HEK293 (cell line): ENCODE results near the gene NAT14.
A peak's percentile ranks its signal among the peaks of the same experiment; 100 is the strongest.

Experiments
- CTCF ChIP-seq: fragments of 450-650 bp; formaldehyde crosslinking; IDR thresholded peaks from 2 replicates; pipeline ENCODE4 v1.5.1; 2016; ENCODE audit warnings: missing biosample characterization, missing genetic modification characterization
- GLIS2 ChIP-seq: fragments of 450-650 bp; formaldehyde crosslinking; IDR thresholded peaks from 2 replicates; pipeline ENCODE4 v1.5.1; 2016; ENCODE audit warnings: missing biosample characterization, missing genetic modification characterization
- KLF1 ChIP-seq: fragments of 450-650 bp; formaldehyde crosslinking; IDR thresholded peaks from 2 replicates; pipeline ENCODE4 v1.5.1; 2016; ENCODE audit warnings: missing biosample characterization, missing genetic modification characterization
- KLF17 ChIP-seq: fragments of 450-650 bp; formaldehyde crosslinking; IDR thresholded peaks from 2 replicates; pipeline ENCODE4 v1.5.1; 2016; ENCODE audit warnings: missing biosample characterization, missing genetic modification characterization
- KLF8 ChIP-seq: fragments of 450-650 bp; formaldehyde crosslinking; IDR thresholded peaks from 2 replicates; pipeline ENCODE4 v1.5.1; 2016; ENCODE audit warnings: missing biosample characterization, missing genetic modification characterization
- PRDM10 ChIP-seq: fragments of 450-650 bp; formaldehyde crosslinking; IDR thresholded peaks from 2 replicates; pipeline ENCODE4 v1.5.1; 2016; ENCODE audit warnings: missing biosample characterization, missing genetic modification characterization
- SCRT2 ChIP-seq: fragments of 450-650 bp; formaldehyde crosslinking; IDR thresholded peaks from 2 replicates; pipeline ENCODE4 v1.5.1; 2016; ENCODE audit warnings: missing biosample characterization, missing genetic modification characterization
- SP2 ChIP-seq: fragments of 450-650 bp; formaldehyde crosslinking; IDR thresholded peaks from 2 replicates; pipeline ENCODE4 v1.5.1; 2016; ENCODE audit warnings: missing biosample characterization, missing genetic modification characterization
- ZNF133 ChIP-seq: fragments of 450-650 bp; formaldehyde crosslinking; IDR thresholded peaks from 2 replicates; pipeline ENCODE4 v1.5.1; 2016; ENCODE audit warnings: missing biosample characterization, missing genetic modification characterization
- ZNF280D ChIP-seq: fragments of 450-650 bp; formaldehyde crosslinking; IDR thresholded peaks from 2 replicates; pipeline ENCODE4 v1.5.1; 2016; ENCODE audit warnings: missing biosample characterization, missing genetic modification characterization
- ZNF391 ChIP-seq: fragments of 450-650 bp; formaldehyde crosslinking; IDR thresholded peaks from 2 replicates; pipeline ENCODE4 v1.5.1; 2016; ENCODE audit warnings: low read depth, missing biosample characterization, missing genetic modification characterization, borderline replicate concordance
- ZNF629 ChIP-seq: fragments of 450-650 bp; formaldehyde crosslinking; IDR thresholded peaks from 2 replicates; pipeline ENCODE4 v1.5.1; 2017; ENCODE audit warnings: missing biosample characterization, missing genetic modification characterization
- ZNF692 ChIP-seq: fragments of 450-650 bp; formaldehyde crosslinking; IDR thresholded peaks from 2 replicates; pipeline ENCODE4 v1.5.1; 2016; ENCODE audit warnings: missing biosample characterization, missing genetic modification characterization
- ZXDB ChIP-seq: fragments of 450-650 bp; formaldehyde crosslinking; IDR thresholded peaks from 2 replicates; pipeline ENCODE4 v1.5.1; 2016; ENCODE audit warnings: missing biosample characterization, missing genetic modification characterization
- TF ChIP-seq, protein P1 (sequence below): fragments of 450-650 bp; formaldehyde crosslinking; IDR thresholded peaks from 2 replicates; pipeline ENCODE4 v1.5.1; 2016; ENCODE audit warnings: missing biosample characterization, missing genetic modification characterization

NAT14 gene

GRCh38 chr19:55443045-55443823, 41.8 kb upstream of the NAT14 start, which contains the start of gene SHISA7 (continued):
- TF ChIP-seq KLF8 = peak; percentile 19; the same call in 1 of the 2 replicates
- peak; percentile 63; the same call in 1 of the 2 replicates for TF ChIP-seq KLF1 (tag by site-specific recombination)
- TF ChIP-seq ZNF391 (tag by site-specific recombination) = no peak; the same call in 1 of the 2 replicates
- 0 out of 2 replicates have a peak, but pooled peaks have one; percentile 59 for TF ChIP-seq GLIS2 (tag by site-specific recombination)
- TF ChIP-seq CTCF = 0 out of 2 replicates have a peak, but pooled peaks have one; percentile 10
- TF ChIP-seq SP2 (tag by site-specific recombination) = peak; percentile 43
- TF ChIP-seq, protein P1, sequence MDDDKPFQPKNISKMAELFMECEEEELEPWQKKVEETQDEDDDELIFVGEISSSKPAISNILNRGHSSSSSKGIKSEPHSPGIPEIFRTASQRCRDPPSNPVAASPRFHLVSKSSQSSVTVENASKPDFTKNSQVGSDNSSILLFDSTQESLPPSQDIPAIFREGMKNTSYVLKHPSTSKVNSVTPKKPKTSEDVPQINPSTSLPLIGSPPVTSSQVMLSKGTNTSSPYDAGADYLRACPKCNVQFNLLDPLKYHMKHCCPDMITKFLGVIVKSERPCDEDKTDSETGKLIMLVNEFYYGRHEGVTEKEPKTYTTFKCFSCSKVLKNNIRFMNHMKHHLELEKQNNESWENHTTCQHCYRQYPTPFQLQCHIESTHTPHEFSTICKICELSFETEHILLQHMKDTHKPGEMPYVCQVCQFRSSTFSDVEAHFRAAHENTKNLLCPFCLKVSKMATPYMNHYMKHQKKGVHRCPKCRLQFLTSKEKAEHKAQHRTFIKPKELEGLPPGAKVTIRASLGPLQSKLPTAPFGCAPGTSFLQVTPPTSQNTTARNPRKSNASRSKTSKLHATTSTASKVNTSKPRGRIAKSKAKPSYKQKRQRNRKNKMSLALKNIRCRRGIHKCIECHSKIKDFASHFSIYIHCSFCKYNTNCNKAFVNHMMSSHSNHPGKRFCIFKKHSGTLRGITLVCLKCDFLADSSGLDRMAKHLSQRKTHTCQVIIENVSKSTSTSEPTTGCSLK (tag by site-specific recombination) = no peak
- TF ChIP-seq PRDM10 (tag by site-specific recombination) = peak; percentile 87
- TF ChIP-seq ZNF629 = no peak
- peak; percentile 86 for TF ChIP-seq KLF17
- TF ChIP-seq SCRT2 (tag by site-specific recombination) = peak; percentile 89
- TF ChIP-seq ZNF692 (tag by site-specific recombination) = peak; percentile 37; the same call in 1 of the 2 replicates
- no peak for TF ChIP-seq ZNF280D (tag by site-specific recombination)
- TF ChIP-seq ZXDB (tag by site-specific recombination) = peak; percentile 76
- no peak for TF ChIP-seq ZNF133
- TF ChIP-seq, all 188 proteins: peak for 25
